DMS 273 (cell line): ENCODE results near the gene NOC4L.

ENCODE experiments used
- DNase-seq: peaks from one replicate; lab custom pipeline; 2025; ENCODE audit not compliant: unreplicated experiment; lab: John Stamatoyannopoulos, UW

Gene NOC4L

GRCh38 chr12:132168311-132169031 is 24.2 kb downstream of the NOC4L start:
- DNase-seq: no peak

GRCh38 chr12:132169376-132169775 is 25.1 kb downstream of the NOC4L start:
- no peak for DNase-seq

GRCh38 chr12:132170094-132170636 is 25.9 kb downstream of the NOC4L start:
- no peak for DNase-seq

GRCh38 chr12:132170637-132171292 is 26.5 kb downstream of the NOC4L start:
- DNase-seq: no peak

- DNase-seq: no peak
These were observed 27.2 kb downstream of the NOC4L start for GRCh38 chr12:132171293-132171967.

GRCh38 chr12:132171968-132172521 is 27.8 kb downstream of the NOC4L start:
- no peak for DNase-seq

- DNase-seq: no peak
These were observed 28.4 kb downstream of the NOC4L start for GRCh38 chr12:132172619-132173018.

GRCh38 chr12:132173135-132174014 is 29.1 kb downstream of the NOC4L start:
- no peak for DNase-seq

- DNase-seq: no peak
These were observed 30.0 kb downstream of the NOC4L start for GRCh38 chr12:132174015-132174838.

GRCh38 chr12:132174839-132175490 is 30.7 kb downstream of the NOC4L start:
- no peak for DNase-seq

- DNase-seq: no peak
These were observed 31.5 kb downstream of the NOC4L start for GRCh38 chr12:132175496-132176384.

- no peak for DNase-seq
These were observed 32.2 kb downstream of the NOC4L start for GRCh38 chr12:132176385-132176919.

- no peak for DNase-seq
These were observed 32.8 kb downstream of the NOC4L start for GRCh38 chr12:132176920-132177551.

GRCh38 chr12:132178316-132178715 is 34.1 kb downstream of the NOC4L start:
- no peak for DNase-seq

- peak; percentile 56 for DNase-seq
These were observed 34.6 kb downstream of the NOC4L start for GRCh38 chr12:132178801-132179401.

- no peak for DNase-seq
These were observed 35.4 kb downstream of the NOC4L start for GRCh38 chr12:132179431-132180362.
